ENCODE measurements around the gene SLIT3. TPM values are rescaled to one million over a fixed set of nuclear protein-coding genes. Genes with fewer than 3 reads are reported as not detected.

Gene SLIT3
- polyA plus RNA-seq, 1 of the 3 experiments (the other 2 are of a cell fraction) = 119 TPM

- no peaks in the 10 kb centered on the region for H3K9me3 ChIP-seq
- DNase-seq = no peak
- peak overlapping the region; percentile 38 for H3K4me2 ChIP-seq
- ChIA-PET CTCF (no interaction called here), POLR2A (no interaction called here)
- peaks cover 0 to 2% of the 10 kb centered on the region in 2 experiments for H3K36me3 ChIP-seq (replicated peaks in 1 of 2; ENCODE audit: control insufficient read depth in 1 of 2, insufficient read depth in 2 of 2, low read length in 1 of 2)
- H2AFZ ChIP-seq (ENCODE audit: low read depth) = no peak overlapping the region
- H3K27ac ChIP-seq (ENCODE audit: low read depth in 2 of 2, low read length in 1 of 2) = peak overlapping the region; percentile 47 to 69
- WGBS (ENCODE audit: low lambda C conversion rate) = 7% methylated on average over 2 of the region's 2 CpGs
- no peaks in the 10 kb centered on the region for H3K9me2 ChIP-seq
- no peak overlapping the region for H3K4me3 ChIP-seq (ENCODE audit: low read depth in 2 of 2, low read length in 1 of 2)
- H4K20me1 ChIP-seq (ENCODE audit: insufficient read depth) = no peaks in the 10 kb centered on the region
- H3K9ac ChIP-seq = peak overlapping the region; percentile 9; the same call in 1 of the 2 replicates
- peaks cover 21% of the 10 kb centered on the region for H3F3A ChIP-seq (replicated peaks; ENCODE audit: insufficient read depth)
- H3K79me2 ChIP-seq (ENCODE audit: insufficient read depth) = peaks cover 4% of the 10 kb centered on the region; the same call in 1 of the 2 replicates
- no peaks in the 10 kb centered on the region for H3K27me3 ChIP-seq (ENCODE audit: insufficient read depth)
- H3K4me1 ChIP-seq (ENCODE audit: control insufficient read depth in 1 of 2, insufficient read depth in 2 of 2, low read depth in 1 of 2, low read length in 1 of 2) = peaks cover 42 to 50% of the 10 kb centered on the region in 2 experiments
- no peak for TF ChIP-seq FOXJ3 (CRISPR knock-in tag; IDR thresholded peaks at IDR 0.05)
- TF ChIP-seq NRF1 (IDR thresholded peaks at IDR 0.05; ENCODE audit: low read depth, low read length) = no peak
- no peak for TF ChIP-seq MXI1 (IDR thresholded peaks at IDR 0.05; ENCODE audit: low read depth, low read length)
- TF ChIP-seq NFIC (IDR thresholded peaks at IDR 0.05; ENCODE audit: borderline replicate concordance) = peak; percentile 90
- TF ChIP-seq TEAD4 (IDR thresholded peaks at IDR 0.05; ENCODE audit: borderline replicate concordance, insufficient read depth) = peak; percentile 51; the same call in 1 of the 2 replicates
- no peak for TF ChIP-seq IRF3 (IDR thresholded peaks at IDR 0.05; ENCODE audit: low read depth, low read length)
- TF ChIP-seq GATA2 (CRISPR knock-in tag; IDR thresholded peaks at IDR 0.05) = no peak
- TF ChIP-seq ELF1 (IDR thresholded peaks at IDR 0.05) = no peak
- TF ChIP-seq EZH2phosphoT487 (IDR thresholded peaks at IDR 0.05; ENCODE audit: borderline replicate concordance, low read depth) = no peak
- no peak for TF ChIP-seq SIN3A (IDR thresholded peaks at IDR 0.05; ENCODE audit: borderline replicate concordance, low read depth, low read length)
- no peak for TF ChIP-seq RAD21 (IDR thresholded peaks at IDR 0.05; ENCODE audit: low read length)
- TF ChIP-seq YY1 (IDR thresholded peaks at IDR 0.05; ENCODE audit: low read depth) = no peak
- TF ChIP-seq POLR2AphosphoS5 (IDR thresholded peaks at IDR 0.05; ENCODE audit: low read depth, low read length) = no peak; the same call in 1 of the 2 replicates
- TF ChIP-seq PBX3 (IDR thresholded peaks at IDR 0.05) = peak; percentile 85
- peak; percentile 76 for TF ChIP-seq TCF12 (IDR thresholded peaks at IDR 0.05)
- TF ChIP-seq CTCF (IDR thresholded peaks at IDR 0.05) = no peak
- no peak; a peak in 1 of 4 replicates for TF ChIP-seq EP300 (IDR thresholded peaks at IDR 0.05; ENCODE audit: borderline replicate concordance in 1 of 2, low read depth in 1 of 2, low read length in 1 of 2)
- no peak for TF ChIP-seq RCOR1 (IDR thresholded peaks at IDR 0.05; ENCODE audit: low read length)
- TF ChIP-seq TAF1 (IDR thresholded peaks at IDR 0.05; ENCODE audit: borderline replicate concordance, low read depth, low read length) = no peak
- no peak for TF ChIP-seq CHD2 (IDR thresholded peaks at IDR 0.05; ENCODE audit: low read length, partially characterized antibody)
- no peak for TF ChIP-seq RXRA (IDR thresholded peaks at IDR 0.05; ENCODE audit: borderline replicate concordance, low read depth)
- no peak for TF ChIP-seq SMC3 (IDR thresholded peaks at IDR 0.05; ENCODE audit: low read depth, low read length)
- 0 out of 2 replicates have a peak, but pooled peaks have one; percentile 13 for TF ChIP-seq MAX (IDR thresholded peaks at IDR 0.05; ENCODE audit: low read depth)
- TF ChIP-seq USF2 (IDR thresholded peaks at IDR 0.05; ENCODE audit: borderline replicate concordance, low read depth, low read length) = no peak
- no peak for TF ChIP-seq GABPA (IDR thresholded peaks at IDR 0.05; ENCODE audit: low read depth)
- no peak for TF ChIP-seq MEF2A (IDR thresholded peaks at IDR 0.05; ENCODE audit: borderline replicate concordance, low read depth)
- TF ChIP-seq JUND (IDR thresholded peaks at IDR 0.05) = peak; percentile 72
- no peak for TF ChIP-seq ZBTB33 (IDR thresholded peaks at IDR 0.05; ENCODE audit: borderline replicate concordance, low read depth)
- peak; percentile 57; the same call in 1 of the 2 replicates for TF ChIP-seq FOSL2 (IDR thresholded peaks at IDR 0.05; ENCODE audit: borderline replicate concordance, low read depth)
Measured at GRCh38 chr5:169050146-169050571, 250.8 kb downstream of the SLIT3 start.

All from SK-N-SH (cell line).